Neural cell (in vitro differentiated cells): Measurements from ENCODE around the gene PTPRO. TPM values are rescaled to one million over a fixed set of nuclear protein-coding genes. Genes with fewer than 3 reads are reported as not detected.
A peak's percentile ranks its signal among the peaks of the same experiment; 100 is the strongest.

Source experiments
- H2AFZ ChIP-seq: fragments of 200-600, 300-800 bp; sonication (generic), shearing (Covaris generic); 2 replicates; pipeline ENCODE4 v1.6.0; 2014; ENCODE audit warnings: low read depth, mild to moderate bottlenecking, antibody characterized with exemption, low read length, moderate library complexity
- H3F3A ChIP-seq: fragments of 200-600 bp; shearing (Covaris generic); 2 replicates; pipeline ENCODE4 v1.6.1; 2016; ENCODE audit warnings: mild to moderate bottlenecking, moderate library complexity, mixed read lengths, antibody characterized with exemption, low read length; ENCODE audit not compliant: insufficient read depth, poor library complexity, severe bottlenecking
- H3K27ac ChIP-seq: fragments of 200-600, 300-800 bp; sonication (generic), shearing (Covaris generic); 2 replicates; pipeline ENCODE4 v1.5.1; 2014; ENCODE audit warnings: mild to moderate bottlenecking, low read length, moderate library complexity
- H3K27me3 ChIP-seq: fragments of 300-800, 200-600 bp; sonication (generic), shearing (Covaris generic); 2 replicates; pipeline ENCODE4 v1.6.0; 2014; ENCODE audit warnings: mild to moderate bottlenecking, low read depth, low read length, moderate library complexity; ENCODE audit not compliant: insufficient read depth
- H3K36me3 ChIP-seq: fragments of 300-800, 200-600 bp; sonication (generic), shearing (Covaris generic); 2 replicates; pipeline ENCODE4 v1.5.1; 2014; ENCODE audit warnings: mild to moderate bottlenecking, antibody characterized with exemption, low read length, moderate library complexity; ENCODE audit not compliant: insufficient read depth
- H3K4me2 ChIP-seq: fragments of 300-800, 200-600 bp; sonication (generic), shearing (Covaris generic); 2 replicates; pipeline ENCODE4 v1.6.0; 2014; ENCODE audit warnings: mild to moderate bottlenecking, low read length
- H3K4me3 ChIP-seq: fragments of 300-800, 200-600 bp; sonication (generic), shearing (Covaris generic); 2 replicates; pipeline ENCODE4 v1.5.1; 2014; ENCODE audit warnings: mild to moderate bottlenecking, low read length, moderate library complexity
- H3K79me2 ChIP-seq: fragments of 200-600 bp; shearing (Covaris generic); replicated peaks from 2 replicates; pipeline ENCODE4 v1.6.0; 2014; ENCODE audit warnings: mild to moderate bottlenecking, low read length, moderate library complexity; ENCODE audit not compliant: insufficient read depth
- H3K9ac ChIP-seq: fragments of 300-800, 200-600 bp; sonication (generic), shearing (Covaris generic); 2 replicates; pipeline ENCODE4 v1.6.1; 2016; ENCODE audit warnings: mild to moderate bottlenecking, low read length, mixed read lengths
- H3K9me2 ChIP-seq: fragments of 200-600 bp; shearing (Covaris generic); 2 replicates; pipeline ENCODE4 v1.6.1; 2016; ENCODE audit warnings: mild to moderate bottlenecking, low read length, mixed read lengths; ENCODE audit not compliant: insufficient read depth
- H3K9me3 ChIP-seq: fragments of 200-600, 300-800 bp; sonication (generic), shearing (Covaris generic); 2 replicates; pipeline ENCODE4 v1.6.1; 2016; ENCODE audit warnings: mild to moderate bottlenecking, mixed run types, low read length, moderate library complexity, mixed read lengths
- H4K20me1 ChIP-seq: fragments of 200-600 bp; shearing (Covaris generic); 2 replicates; pipeline ENCODE4 v1.6.1; 2016; ENCODE audit warnings: mild to moderate bottlenecking, mixed run types; ENCODE audit not compliant: insufficient read depth
- CTCF ChIP-seq: fragments of 450-650 bp; IDR thresholded peaks from 2 replicates; pipeline ENCODE4 v1.5.1; 2014; ENCODE audit warnings: antibody characterized with exemption, mild to moderate bottlenecking, moderate library complexity; ENCODE audit not compliant: poor library complexity, severe bottlenecking
- EP300 ChIP-seq: fragments of 450-650 bp; conservative IDR thresholded peaks from 2 replicates; pipeline ENCODE4 v1.6.1; 2014; ENCODE audit warnings: antibody characterized with exemption, mild to moderate bottlenecking, moderate library complexity; ENCODE audit not compliant: poor library complexity, severe bottlenecking
- EZH2 ChIP-seq: fragments of 200-600, 300-800 bp; shearing (Covaris generic), sonication (generic); IDR thresholded peaks from 2 replicates; pipeline ENCODE4 v1.6.1; 2014; ENCODE audit warnings: antibody characterized with exemption, low read length, borderline replicate concordance, mild to moderate bottlenecking; ENCODE audit not compliant: insufficient read depth, poor library complexity, severe bottlenecking
- MXI1 ChIP-seq: fragments of 450-650 bp; conservative IDR thresholded peaks from 2 replicates; pipeline ENCODE4 v1.6.1; 2014; ENCODE audit warnings: antibody characterized with exemption, mild to moderate bottlenecking; ENCODE audit not compliant: poor library complexity, severe bottlenecking
- POLR2AphosphoS5 ChIP-seq: IDR thresholded peaks from 2 replicates; pipeline ENCODE4 v1.6.1; 2012
- RAD21 ChIP-seq: fragments of 450-650 bp; conservative IDR thresholded peaks from 2 replicates; pipeline ENCODE4 v1.6.1; 2014; ENCODE audit warnings: antibody characterized with exemption, mild to moderate bottlenecking, moderate library complexity
- REST ChIP-seq: IDR thresholded peaks from 2 replicates; pipeline ENCODE4 v1.6.1; 2012; ENCODE audit warnings: borderline replicate concordance
- TAF1 ChIP-seq: IDR thresholded peaks from 2 replicates; pipeline ENCODE4 v1.6.1; 2012; ENCODE audit warnings: low read depth
- polyA plus RNA-seq: library from polyadenylated mRNA; depleted of rRNA; stranded (reverse); fragments of >200 nt; gene quantifications from 2 replicates; pipeline ENCODE4 v1.2.3, GENCODE V29; 2014

Gene PTPRO
- polyA plus RNA-seq, 1 donor from 2014 or later = 124 TPM

DNA sequence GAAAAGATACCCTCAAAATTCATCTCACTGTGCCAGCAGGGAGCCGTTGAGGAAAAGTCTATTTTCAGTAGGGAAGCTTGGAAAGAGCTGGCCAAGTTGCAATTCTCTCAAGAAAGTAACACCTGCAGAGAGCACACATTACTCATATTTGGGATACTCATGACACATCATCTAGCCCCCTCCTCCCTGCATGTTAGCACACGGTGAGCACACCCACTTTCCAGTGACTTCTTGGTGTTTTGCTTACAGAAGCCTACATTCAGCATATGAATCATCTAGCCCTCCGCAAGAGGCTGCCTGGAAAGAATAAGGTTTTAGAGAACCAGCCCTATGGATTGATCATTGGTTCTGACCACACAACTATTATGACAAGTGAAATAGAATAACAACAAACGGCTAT is 124.5 kb downstream of the PTPRO start:
- TF ChIP-seq EZH2 (no peak), POLR2AphosphoS5 (no peak), EP300 (no peak), MXI1 (no peak), CTCF (no peak), RAD21 (no peak), TAF1 (no peak)
- Histone ChIP-seq H3K4me2 (no peak overlapping the region), H3K4me3 (no peak overlapping the region), H3K9me3 (no peaks in the 10 kb centered on the region), H3K79me2 (no peaks in the 10 kb centered on the region), H3F3A (no peaks in the 10 kb centered on the region), H3K27ac (no peak overlapping the region), H2AFZ (no peak overlapping the region), H3K36me3 (no peaks in the 10 kb centered on the region), H4K20me1 (no peaks in the 10 kb centered on the region), H3K27me3 (no peaks in the 10 kb centered on the region), H3K9ac (no peak overlapping the region), H3K9me2 (no peaks in the 10 kb centered on the region)

GRCh38 chr12:15453613-15454012 is 131.3 kb downstream of the PTPRO start:
- Histone ChIP-seq H3K27ac (no peak overlapping the region), H3K4me2 (no peak overlapping the region), H3K79me2 (no peaks in the 10 kb centered on the region), H3K36me3 (no peaks in the 10 kb centered on the region), H2AFZ (no peak overlapping the region), H3K9me3 (no peaks in the 10 kb centered on the region), H3K4me3 (no peak overlapping the region), H3K9ac (no peak overlapping the region), H4K20me1 (no peaks in the 10 kb centered on the region), H3F3A (no peaks in the 10 kb centered on the region), H3K9me2 (no peaks in the 10 kb centered on the region), H3K27me3 (no peaks in the 10 kb centered on the region)
- no peak for TF ChIP-seq POLR2AphosphoS5

DNA sequence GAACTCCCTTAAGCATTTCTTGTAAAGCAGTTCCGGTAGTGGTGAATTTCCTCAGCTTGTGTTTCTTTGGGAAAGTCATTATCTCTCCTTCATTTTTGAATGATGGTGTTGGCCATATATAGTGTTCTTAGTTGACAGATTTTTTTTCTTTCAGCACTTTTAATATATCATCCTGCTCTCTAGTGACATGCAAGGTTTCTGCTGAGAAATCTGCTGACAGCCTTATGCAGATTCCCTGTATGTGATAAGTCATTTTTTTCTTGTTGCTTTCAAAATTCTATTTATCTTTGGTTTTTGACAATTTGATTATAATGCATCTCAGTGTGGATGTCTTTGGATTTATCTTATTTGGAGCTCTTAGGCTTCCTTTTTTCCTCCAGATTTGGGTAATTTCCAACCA is 135.7 kb downstream of the PTPRO start:
- H3F3A ChIP-seq = no peaks in the 10 kb centered on the region
- H3K9me3 ChIP-seq = no peaks in the 10 kb centered on the region
- no peaks in the 10 kb centered on the region for H3K27me3 ChIP-seq
- H3K79me2 ChIP-seq = no peaks in the 10 kb centered on the region
- H3K9me2 ChIP-seq = no peaks in the 10 kb centered on the region
- H2AFZ ChIP-seq = no peak overlapping the region
- H3K9ac ChIP-seq = no peak overlapping the region
- no peak overlapping the region for H3K4me3 ChIP-seq
- no peaks in the 10 kb centered on the region for H4K20me1 ChIP-seq
- H3K4me2 ChIP-seq = no peak overlapping the region
- TF ChIP-seq REST (peak; percentile 31), EP300 (no peak)
- no peak overlapping the region for H3K27ac ChIP-seq
- no peaks in the 10 kb centered on the region for H3K36me3 ChIP-seq
